ENCODE results near the gene OR10AD1.
"Not testable (repeated sequence)": the region's sequence is repeated elsewhere in the genome, so short reads cannot be mapped to it uniquely, and the experiment has no call there.

The OR10AD1 gene

GRCh38 chr12:48203192-48203591, at the start of gene OR10AD1:
TSS of gene OR10AD1 (minus strand) at chr12:48203292. CDS start at chr12:48203292, 0 bp downstream.
- no peak for DNase-seq

- DNase-seq, result no peak
Observed at GRCh38 chr12:48247181-48247966, 44.3 kb upstream of the OR10AD1 start.

GRCh38 chr12:48237162-48237561, 34.1 kb upstream of the OR10AD1 start:
- no peak for DNase-seq

- no peak for DNase-seq
Observed at GRCh38 chr12:48235796-48236333, 32.8 kb upstream of the OR10AD1 start.

- not testable (repeated sequence) for DNase-seq
Observed at GRCh38 chr12:48231169-48231958, 28.3 kb upstream of the OR10AD1 start.

GRCh38 chr12:48224533-48224932, 21.4 kb upstream of the OR10AD1 start:
- not testable (repeated sequence) for DNase-seq

- no peak for DNase-seq
Observed at GRCh38 chr12:48221645-48222044, 18.6 kb upstream of the OR10AD1 start.

- DNase-seq, result no peak
Observed at GRCh38 chr12:48220701-48221100, 17.6 kb upstream of the OR10AD1 start.

GRCh38 chr12:48219631-48220030, 16.5 kb upstream of the OR10AD1 start:
- DNase-seq, result no peak

- no peak for DNase-seq
Observed at GRCh38 chr12:48216785-48217184, 13.7 kb upstream of the OR10AD1 start.

- DNase-seq, result not testable (repeated sequence)
Observed at GRCh38 chr12:48209495-48209894, 6.4 kb upstream of the OR10AD1 start.

- DNase-seq, result no peak
Observed at GRCh38 chr12:48202766-48203165, 326 bp downstream of the OR10AD1 start.

GRCh38 chr12:48201516-48201915, 1.6 kb downstream of the OR10AD1 start:
- DNase-seq, result no peak

GRCh38 chr12:48201091-48201490, 2.0 kb downstream of the OR10AD1 start:
- no peak for DNase-seq

- DNase-seq, result no peak
Observed at GRCh38 chr12:48199774-48200221, 3.3 kb downstream of the OR10AD1 start.

GRCh38 chr12:48198985-48199384, 4.1 kb downstream of the OR10AD1 start:
- DNase-seq, result no peak

- DNase-seq, result no peak
Observed at GRCh38 chr12:48198672-48198971, 4.5 kb downstream of the OR10AD1 start.

GRCh38 chr12:48197971-48198671, 5.0 kb downstream of the OR10AD1 start:
- peak; percentile 97 for DNase-seq

GRCh38 chr12:48197549-48197970, 5.5 kb downstream of the OR10AD1 start:
- DNase-seq, result peak; percentile 30

- DNase-seq, result no peak
Observed at GRCh38 chr12:48194799-48195201, 8.3 kb downstream of the OR10AD1 start.

- DNase-seq, result no peak
Observed at GRCh38 chr12:48193623-48194022, 9.5 kb downstream of the OR10AD1 start.

- no peak for DNase-seq
Observed at GRCh38 chr12:48192861-48193260, 10.2 kb downstream of the OR10AD1 start.

GRCh38 chr12:48191096-48191495, 12.0 kb downstream of the OR10AD1 start:
- DNase-seq, result no peak

Data from activated CD4-positive, alpha-beta T cell treated with anti-CD3 and anti-CD28 coated beads, Interleukin-2, amount 50 U/mL, for 16 hours (primary cell).